ENCODE data around the gene TNS1. TPM values are rescaled to one million over a fixed set of nuclear protein-coding genes. Genes with fewer than 3 reads are reported as not detected.

The TNS1 gene
- total and polyA plus RNA-seq, 8 donors, result 139 to 327 (median 159) TPM

DNA sequence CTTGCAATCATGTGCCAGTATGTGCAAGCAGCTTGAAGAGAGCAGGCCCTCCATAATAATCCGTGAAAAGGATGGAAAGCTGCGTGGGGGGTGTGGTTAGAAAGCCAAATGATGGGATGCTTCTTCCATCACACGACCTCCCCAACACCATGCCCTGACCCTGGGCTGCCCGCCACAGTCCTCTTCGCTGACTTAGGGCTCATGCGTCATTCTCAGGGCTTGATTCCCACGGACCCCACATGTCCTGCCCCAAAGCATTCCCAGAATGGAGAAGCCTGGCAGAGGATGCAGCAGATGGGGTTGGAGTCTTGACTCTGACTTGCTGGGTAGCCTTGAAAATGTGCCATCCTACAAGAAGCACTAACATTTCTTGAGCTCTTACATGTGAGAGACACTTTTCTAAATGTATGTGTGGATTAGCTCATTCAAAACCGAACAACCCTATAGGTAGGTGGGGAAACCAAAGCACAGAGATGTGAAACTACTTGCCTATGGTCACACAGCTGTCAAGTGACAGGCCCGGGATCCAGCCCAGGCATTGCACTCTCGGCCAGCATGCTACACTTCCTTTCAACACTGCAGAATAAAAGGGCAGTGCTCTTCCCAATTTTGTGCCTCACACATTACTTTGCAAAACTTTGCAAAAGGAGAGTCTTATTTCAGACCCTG is 3.7 kb downstream of the TNS1 start:
- Histone ChIP-seq H3K27me3 (no peaks in the 10 kb centered on the region), H3K4me3 (no peak overlapping the region), H3K9me3 (no peaks in the 10 kb centered on the region), H3K27ac (no peak overlapping the region), H3K36me3 (no peaks in the 10 kb centered on the region), H3K4me1 (peaks cover 14 to 56% of the 10 kb centered on the region in 2 donors)
- DNase-seq, result no peak
- ATAC-seq, result no peak
- TF ChIP-seq, protein P1, sequence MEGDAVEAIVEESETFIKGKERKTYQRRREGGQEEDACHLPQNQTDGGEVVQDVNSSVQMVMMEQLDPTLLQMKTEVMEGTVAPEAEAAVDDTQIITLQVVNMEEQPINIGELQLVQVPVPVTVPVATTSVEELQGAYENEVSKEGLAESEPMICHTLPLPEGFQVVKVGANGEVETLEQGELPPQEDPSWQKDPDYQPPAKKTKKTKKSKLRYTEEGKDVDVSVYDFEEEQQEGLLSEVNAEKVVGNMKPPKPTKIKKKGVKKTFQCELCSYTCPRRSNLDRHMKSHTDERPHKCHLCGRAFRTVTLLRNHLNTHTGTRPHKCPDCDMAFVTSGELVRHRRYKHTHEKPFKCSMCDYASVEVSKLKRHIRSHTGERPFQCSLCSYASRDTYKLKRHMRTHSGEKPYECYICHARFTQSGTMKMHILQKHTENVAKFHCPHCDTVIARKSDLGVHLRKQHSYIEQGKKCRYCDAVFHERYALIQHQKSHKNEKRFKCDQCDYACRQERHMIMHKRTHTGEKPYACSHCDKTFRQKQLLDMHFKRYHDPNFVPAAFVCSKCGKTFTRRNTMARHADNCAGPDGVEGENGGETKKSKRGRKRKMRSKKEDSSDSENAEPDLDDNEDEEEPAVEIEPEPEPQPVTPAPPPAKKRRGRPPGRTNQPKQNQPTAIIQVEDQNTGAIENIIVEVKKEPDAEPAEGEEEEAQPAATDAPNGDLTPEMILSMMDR (IDR thresholded peaks at IDR 0.05), result no peak
- intact Hi-C loops (cut with DNase I), result loop anchor here in 1 of 2 donors (5.0 kb wide), 1 partner anchor 212 kb away; no protein-coding TSS in a partner anchor

DNA sequence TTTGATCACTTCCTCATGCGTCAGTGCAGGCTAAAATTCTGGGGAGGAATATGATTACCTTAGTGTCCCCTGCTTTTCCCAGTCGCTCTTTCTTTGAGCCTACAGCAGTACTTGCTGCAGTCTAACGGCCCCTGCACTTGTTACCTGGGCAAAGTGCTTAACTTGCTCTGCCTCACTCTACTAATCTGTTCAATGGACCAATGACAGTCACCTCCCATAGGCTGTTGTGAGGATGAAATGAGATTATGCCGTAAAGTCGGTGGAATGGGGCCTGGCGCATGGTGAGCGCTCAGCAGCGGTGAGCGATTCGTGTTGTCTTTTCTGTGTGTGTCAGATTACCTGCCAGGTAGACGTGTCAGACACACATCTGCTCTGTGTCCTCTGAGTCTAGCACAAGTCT is 5.3 kb downstream of the TNS1 start:
- Histone ChIP-seq H3K27me3 (no peaks in the 10 kb centered on the region), H3K27ac (no peak overlapping the region), H3K4me1 (peaks cover 14 to 53% of the 10 kb centered on the region in 2 donors), H3K9me3 (no peaks in the 10 kb centered on the region), H3K36me3 (no peaks in the 10 kb centered on the region), H3K4me3 (no peak overlapping the region)
- intact Hi-C loops (cut with DNase I), result loop anchor here in 1 of 2 donors (5.0 kb wide), 1 partner anchor 210 kb away; no protein-coding TSS in a partner anchor
- ATAC-seq (no peak), DNase-seq (no peak)
- TF ChIP-seq, protein P1 (IDR thresholded peaks at IDR 0.05), result no peak

DNA sequence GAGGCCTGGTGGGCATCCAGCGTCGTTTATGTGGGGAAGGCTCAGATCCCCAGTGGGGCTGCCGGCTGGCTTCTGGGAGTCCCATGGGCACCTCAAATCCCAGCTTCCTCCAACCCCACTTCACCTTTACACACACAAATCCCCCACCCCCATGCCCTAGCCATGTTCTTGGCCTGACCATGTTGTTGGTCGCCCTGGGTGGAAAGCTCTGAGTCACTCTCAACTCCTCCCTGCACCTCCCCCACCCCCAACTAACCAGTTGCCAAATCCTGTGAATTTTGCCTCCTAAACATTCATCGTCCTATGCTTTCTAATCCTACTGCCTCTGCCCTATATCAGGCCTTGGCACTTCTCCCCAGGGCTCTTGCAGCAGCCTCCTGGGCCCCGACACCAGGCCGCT is 6.4 kb downstream of the TNS1 start:
- DNase-seq (peak in 1 of 4 donors; percentile 63), ATAC-seq (peak; percentile 45)
- Histone ChIP-seq H3K9me3 (no peaks in the 10 kb centered on the region), H3K36me3 (no peaks in the 10 kb centered on the region), H3K27ac (peak overlapping the region in 1 of 2 donors; percentile 76), H3K4me1 (peaks cover 14 to 51% of the 10 kb centered on the region in 2 donors), H3K4me3 (no peak overlapping the region), H3K27me3 (no peaks in the 10 kb centered on the region)
- TF ChIP-seq, protein P1 (IDR thresholded peaks at IDR 0.05), result no peak
- intact Hi-C loops (cut with DNase I), result loop anchor here in 1 of 2 donors (5.0 kb wide), 1 partner anchor 209 kb away; no protein-coding TSS in a partner anchor

DNA sequence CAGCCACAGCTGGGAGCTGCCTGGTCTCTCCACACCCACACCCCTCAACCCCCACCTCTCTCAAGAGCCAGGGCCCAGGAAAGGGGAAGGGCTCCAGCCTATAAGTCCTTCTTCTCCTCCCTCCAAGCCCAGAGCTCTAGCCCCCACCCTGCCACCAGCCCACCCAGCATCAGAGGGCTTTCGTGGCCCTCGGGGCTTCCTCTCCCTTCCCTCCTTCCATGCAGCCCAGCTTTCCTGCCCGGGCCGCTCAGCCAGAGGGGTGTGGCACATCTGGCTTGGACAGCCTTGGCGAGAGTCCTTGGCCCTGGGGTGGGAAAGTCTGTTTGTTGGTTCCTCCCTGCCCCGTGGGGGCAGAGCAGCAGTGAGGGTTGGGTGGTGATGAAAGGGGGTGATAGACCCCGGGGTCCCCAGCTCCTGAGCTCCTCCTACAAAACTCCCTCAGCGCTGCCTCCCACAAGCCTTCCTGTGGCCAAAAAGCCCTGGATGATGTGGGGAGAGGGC is 7.0 kb downstream of the TNS1 start:
- H3K4me3 ChIP-seq, result no peak overlapping the region
- TF ChIP-seq, protein P1 (IDR thresholded peaks at IDR 0.05), result no peak
- peaks cover 14 to 51% of the 10 kb centered on the region in 2 donors for H3K4me1 ChIP-seq
- no peaks in the 10 kb centered on the region for H3K36me3 ChIP-seq
- peak in 2 of 4 donors; percentile 49 to 79 for DNase-seq
- H3K9me3 ChIP-seq, result no peaks in the 10 kb centered on the region
- peak; percentile 53 for ATAC-seq
- peak overlapping the region in 1 of 2 donors; percentile 76 for H3K27ac ChIP-seq
- intact Hi-C loops (cut with DNase I), result loop anchor here in 1 of 2 donors (5.0 kb wide), 1 partner anchor 208 kb away; no protein-coding TSS in a partner anchor
- no peaks in the 10 kb centered on the region for H3K27me3 ChIP-seq

DNA sequence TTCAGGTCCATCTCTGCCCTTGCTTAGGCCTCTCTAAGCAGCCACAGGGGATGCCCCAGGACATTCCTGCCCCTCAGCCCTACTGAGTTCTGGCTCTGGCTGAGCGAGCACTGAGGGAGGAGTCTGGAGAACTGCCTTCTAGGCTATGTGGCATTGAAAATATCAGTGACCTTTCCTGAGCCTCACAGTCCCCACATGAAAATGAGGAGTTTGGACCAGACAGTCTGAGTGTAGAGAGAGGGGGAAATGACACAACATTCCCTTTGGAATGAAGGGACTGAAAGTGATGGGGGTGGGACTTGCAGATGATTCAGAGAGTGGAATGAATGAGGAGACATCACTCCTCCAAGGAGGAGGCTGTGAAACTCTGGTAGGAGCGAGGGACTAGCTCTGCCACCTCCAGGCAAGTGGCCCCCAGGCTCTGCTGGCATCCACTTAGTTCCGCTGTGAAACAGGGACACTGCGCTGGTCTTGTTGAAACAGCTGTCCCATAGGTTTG is 8.0 kb downstream of the TNS1 start:
- no peaks in the 10 kb centered on the region for H3K27me3 ChIP-seq
- H3K27ac ChIP-seq, result peak overlapping the region in 1 of 2 donors; percentile 28
- H3K4me1 ChIP-seq, result peaks cover 12 to 42% of the 10 kb centered on the region in 2 donors
- ATAC-seq (peak; percentile 11), DNase-seq (no peak)
- no peak overlapping the region for H3K4me3 ChIP-seq
- H3K36me3 ChIP-seq, result no peaks in the 10 kb centered on the region
- intact Hi-C loops (cut with DNase I), result loop anchor here in 1 of 2 donors (5.0 kb wide), 1 partner anchor 208 kb away; no protein-coding TSS in a partner anchor
- TF ChIP-seq, protein P1 (IDR thresholded peaks at IDR 0.05), result no peak
- H3K9me3 ChIP-seq, result no peaks in the 10 kb centered on the region
